ENCODE results near the gene LRBA. TPM values are rescaled to one million over a fixed set of nuclear protein-coding genes. Genes with fewer than 3 reads are reported as not detected.

Gene LRBA
- total RNA-seq, 2 donors from 2014 or later = 55.5 to 77.7 TPM

DNA sequence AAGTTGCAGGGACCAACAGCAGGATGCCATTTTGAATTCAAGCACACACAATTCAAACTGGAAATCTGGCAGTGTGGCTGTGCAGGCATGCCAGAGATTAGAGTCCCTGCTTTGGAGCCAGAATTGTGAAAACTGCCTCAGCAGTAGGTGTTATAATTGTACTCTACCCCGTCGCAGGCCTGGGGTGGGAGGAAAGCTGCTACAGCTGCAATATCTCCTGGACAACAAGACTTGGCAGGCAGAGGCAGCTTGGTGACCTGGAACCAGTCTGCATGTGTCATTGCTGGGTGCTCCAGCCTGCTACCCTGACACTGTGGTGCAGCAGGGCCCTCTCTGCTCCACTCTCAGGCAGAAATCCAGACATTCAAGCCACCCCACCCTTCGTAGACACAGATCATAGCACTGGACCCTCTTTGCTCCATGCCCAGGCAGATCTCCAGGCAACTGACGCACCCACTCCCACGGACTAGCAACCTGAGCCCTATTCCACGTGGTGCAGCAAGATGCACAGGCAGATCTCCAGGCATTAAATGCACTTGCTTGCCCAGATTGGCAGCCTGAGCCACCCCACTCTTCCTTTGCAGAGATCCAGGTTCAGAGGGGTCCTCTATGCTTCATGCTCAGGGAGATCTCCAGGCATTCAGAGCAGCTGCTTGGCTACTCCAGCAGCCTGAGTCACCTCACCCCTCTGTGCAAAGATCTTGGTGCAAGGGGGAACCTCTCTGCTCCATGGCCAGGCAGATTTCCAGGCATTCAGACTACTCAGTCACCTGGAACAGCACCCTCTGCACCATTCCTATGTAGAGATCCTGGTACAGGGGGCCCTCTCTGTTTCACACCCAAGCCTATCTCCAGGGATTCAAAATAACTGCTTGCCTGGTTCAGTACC, 140.5 kb downstream of the LRBA start:
- no peak for DNase-seq
- H3K4me1 ChIP-seq = no peaks in the 10 kb centered on the region
- no peak overlapping the region for H3K9ac ChIP-seq (ENCODE audit: low read depth in 2 of 2, low read length in 2 of 2)
- H3K4me3 ChIP-seq = no peak overlapping the region
- TF ChIP-seq, protein P1, sequence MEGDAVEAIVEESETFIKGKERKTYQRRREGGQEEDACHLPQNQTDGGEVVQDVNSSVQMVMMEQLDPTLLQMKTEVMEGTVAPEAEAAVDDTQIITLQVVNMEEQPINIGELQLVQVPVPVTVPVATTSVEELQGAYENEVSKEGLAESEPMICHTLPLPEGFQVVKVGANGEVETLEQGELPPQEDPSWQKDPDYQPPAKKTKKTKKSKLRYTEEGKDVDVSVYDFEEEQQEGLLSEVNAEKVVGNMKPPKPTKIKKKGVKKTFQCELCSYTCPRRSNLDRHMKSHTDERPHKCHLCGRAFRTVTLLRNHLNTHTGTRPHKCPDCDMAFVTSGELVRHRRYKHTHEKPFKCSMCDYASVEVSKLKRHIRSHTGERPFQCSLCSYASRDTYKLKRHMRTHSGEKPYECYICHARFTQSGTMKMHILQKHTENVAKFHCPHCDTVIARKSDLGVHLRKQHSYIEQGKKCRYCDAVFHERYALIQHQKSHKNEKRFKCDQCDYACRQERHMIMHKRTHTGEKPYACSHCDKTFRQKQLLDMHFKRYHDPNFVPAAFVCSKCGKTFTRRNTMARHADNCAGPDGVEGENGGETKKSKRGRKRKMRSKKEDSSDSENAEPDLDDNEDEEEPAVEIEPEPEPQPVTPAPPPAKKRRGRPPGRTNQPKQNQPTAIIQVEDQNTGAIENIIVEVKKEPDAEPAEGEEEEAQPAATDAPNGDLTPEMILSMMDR (IDR thresholded peaks at IDR 0.05) = no peak
- intact Hi-C loops (cut with DNase I) = no loop called here
- no peak overlapping the region for H3K27ac ChIP-seq
- H3K9me3 ChIP-seq = no peaks in the 10 kb centered on the region
- H3K36me3 ChIP-seq = no peaks in the 10 kb centered on the region
- no peaks in the 10 kb centered on the region for H3K27me3 ChIP-seq

DNA sequence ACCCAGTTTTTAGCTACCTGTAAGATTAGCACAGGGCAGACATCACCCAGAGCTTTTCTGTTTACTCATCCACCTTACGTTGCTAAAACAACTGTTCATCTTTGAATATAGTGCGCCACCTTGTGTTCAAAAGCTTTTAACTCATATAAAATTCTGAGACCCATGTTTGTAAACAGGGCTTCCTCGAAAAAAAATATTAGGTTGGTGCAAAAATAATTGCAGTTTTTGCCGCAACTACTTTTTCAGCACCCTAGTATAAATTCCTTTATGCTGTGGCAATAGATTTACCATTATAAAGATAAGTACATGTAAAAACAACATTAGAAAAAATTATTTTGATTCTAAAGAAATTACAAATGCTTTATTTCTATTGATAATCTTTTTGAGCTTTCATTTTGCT, 147.9 kb downstream of the LRBA start:
- TF ChIP-seq, protein P1 (IDR thresholded peaks at IDR 0.05) = peak; percentile 58
- DNase-seq = peak; percentile 50
- Histone ChIP-seq H3K27me3 (no peaks in the 10 kb centered on the region), H3K4me3 (no peak overlapping the region), H3K36me3 (no peaks in the 10 kb centered on the region), H3K27ac (no peak overlapping the region), H3K9ac (ENCODE audit: low read depth in 2 of 2, low read length in 2 of 2) (no peak overlapping the region), H3K4me1 (no peaks in the 10 kb centered on the region), H3K9me3 (no peaks in the 10 kb centered on the region)
- intact Hi-C loops (cut with DNase I) = loop anchor here (5.0 to 10.0 kb wide), 2 partner anchors 575 to 862 kb away; no protein-coding TSS in a partner anchor

DNA sequence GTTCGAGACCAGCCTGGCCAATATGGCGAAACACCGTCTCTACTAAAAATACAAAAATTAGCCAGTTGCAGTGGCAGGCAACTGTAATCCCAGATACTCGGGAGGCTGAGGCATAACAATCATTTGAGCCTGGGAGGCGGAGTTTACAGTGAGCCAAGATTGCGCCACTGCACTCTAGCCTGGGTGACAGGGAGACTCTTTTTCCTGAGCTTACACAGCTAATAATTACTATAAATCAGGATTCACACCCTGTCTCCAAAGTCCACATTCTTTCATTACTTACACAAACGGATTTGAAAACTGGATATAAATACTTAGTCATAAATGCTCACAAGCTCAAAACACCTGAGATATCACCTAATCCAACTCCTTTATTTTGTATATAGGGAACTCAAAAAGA, 151.6 kb downstream of the LRBA start:
- Histone ChIP-seq H3K9me3 (no peaks in the 10 kb centered on the region), H3K4me1 (no peaks in the 10 kb centered on the region), H3K27ac (no peak overlapping the region), H3K9ac (ENCODE audit: low read depth in 2 of 2, low read length in 2 of 2) (no peak overlapping the region), H3K4me3 (no peak overlapping the region), H3K27me3 (no peaks in the 10 kb centered on the region), H3K36me3 (no peaks in the 10 kb centered on the region)
- no peak for DNase-seq
- TF ChIP-seq, protein P1 (IDR thresholded peaks at IDR 0.05) = no peak
- intact Hi-C loops (cut with DNase I) = loop anchor here (10.0 kb wide), 1 partner anchor 859 kb away; no protein-coding TSS in a partner anchor

DNA sequence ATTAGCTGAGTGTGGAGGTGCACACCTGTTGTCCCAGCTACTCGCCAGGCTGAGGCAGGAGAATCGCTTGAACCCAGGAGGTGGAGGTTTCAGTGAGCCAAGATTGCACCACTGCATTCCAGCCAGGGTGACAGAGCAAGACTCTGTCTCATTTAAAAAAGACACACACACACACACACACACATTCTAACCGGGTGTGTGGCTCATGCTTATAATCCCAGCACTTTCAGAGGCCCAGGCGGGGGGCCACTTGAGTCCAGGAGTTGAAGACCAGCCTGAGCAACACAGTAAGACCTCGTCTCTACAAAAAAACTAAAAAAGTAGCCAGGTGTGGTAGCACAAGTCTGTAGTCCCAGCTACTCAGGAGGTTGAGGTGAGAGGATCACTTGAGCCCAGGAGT, 152.3 kb downstream of the LRBA start:
- DNase-seq = no peak
- Histone ChIP-seq H3K9ac (ENCODE audit: low read depth in 2 of 2, low read length in 2 of 2) (no peak overlapping the region), H3K4me3 (no peak overlapping the region), H3K36me3 (no peaks in the 10 kb centered on the region), H3K9me3 (no peaks in the 10 kb centered on the region), H3K27me3 (no peaks in the 10 kb centered on the region), H3K27ac (no peak overlapping the region), H3K4me1 (no peaks in the 10 kb centered on the region)
- TF ChIP-seq, protein P1 (IDR thresholded peaks at IDR 0.05) = no peak
- intact Hi-C loops (cut with DNase I) = loop anchor here (10.0 kb wide), 1 partner anchor 858 kb away; no protein-coding TSS in a partner anchor

DNA sequence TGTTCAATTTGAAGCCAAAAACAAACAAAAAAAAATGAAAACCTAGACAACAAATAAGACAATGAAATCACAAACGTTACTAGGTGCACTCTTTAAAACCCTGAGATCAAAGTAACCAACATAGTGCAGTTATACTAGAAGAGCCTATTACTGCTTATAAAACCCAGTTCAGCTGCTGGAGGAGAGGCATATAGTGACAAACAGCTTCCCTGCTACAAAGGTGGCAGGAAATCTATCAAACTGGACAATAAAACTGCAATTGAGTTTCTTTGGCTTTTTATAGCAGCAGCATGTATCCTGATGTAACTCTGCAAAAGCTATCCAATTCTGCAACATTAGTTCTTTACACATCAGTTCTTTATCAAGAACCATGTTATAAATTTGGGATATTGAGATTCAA, 155.6 kb downstream of the LRBA start:
- DNase-seq = no peak
- Histone ChIP-seq H3K9ac (ENCODE audit: low read depth in 2 of 2, low read length in 2 of 2) (no peak overlapping the region), H3K9me3 (no peaks in the 10 kb centered on the region), H3K4me1 (no peaks in the 10 kb centered on the region), H3K27ac (no peak overlapping the region), H3K4me3 (no peak overlapping the region), H3K27me3 (no peaks in the 10 kb centered on the region), H3K36me3 (no peaks in the 10 kb centered on the region)
- intact Hi-C loops (cut with DNase I) = no loop called here
- TF ChIP-seq, protein P1 (IDR thresholded peaks at IDR 0.05) = no peak

Measured in colonic mucosa (tissue), 4 donors.